IgD-negative memory B cell (primary cell): Measurements from ENCODE around the gene NFATC2. TPM values are rescaled to one million over a fixed set of nuclear protein-coding genes. Genes with fewer than 3 reads are reported as not detected.
"Not testable (repeated sequence)": the region's sequence is repeated elsewhere in the genome, so short reads cannot be mapped to it uniquely, and the experiment has no call there.

ENCODE experiments used
- H3K27ac Mint-ChIP-seq, 3 donors: one replicate each; pipeline ENCODE4 v1.8.0; 2020 to 2022; ENCODE audit warnings: mild to moderate bottlenecking in 3 of 3, mixed read lengths in 3 of 3, moderate library complexity in 1 of 3
- H3K27me3 Mint-ChIP-seq: one replicate; pipeline ENCODE4 v1.8.0; 2021; ENCODE audit warnings: mixed read lengths
- H3K36me3 Mint-ChIP-seq: one replicate; pipeline ENCODE4 v1.8.0; 2020; ENCODE audit warnings: mild to moderate bottlenecking, mixed read lengths
- H3K4me1 Mint-ChIP-seq, 3 donors: one replicate each; pipeline ENCODE4 v1.8.0; 2020 to 2022; ENCODE audit warnings: mixed read lengths in 3 of 3, mild to moderate bottlenecking in 1 of 3
- H3K4me3 Mint-ChIP-seq, 4 donors: one replicate each; pipeline ENCODE4 v1.8.0; 2020 to 2022; ENCODE audit warnings: mild to moderate bottlenecking in 4 of 4, mixed read lengths in 4 of 4, moderate library complexity in 3 of 4
- H3K9me3 Mint-ChIP-seq, 3 donors: one replicate each; pipeline ENCODE4 v1.8.0; 2020 to 2021; ENCODE audit warnings: mixed read lengths in 3 of 3, mild to moderate bottlenecking in 1 of 3
- polyA plus RNA-seq: library from polyadenylated mRNA; unstranded; fragments of 300-500 nt; fragmentation: Illumina TruSeq; gene quantifications from one replicate; pipeline ENCODE4 v1.2.3, GENCODE V29; 2021

The NFATC2 gene
- polyA plus RNA-seq, 1 donor from 2014 or later = 17.4 TPM

- no peak overlapping the region for H3K27ac Mint-ChIP-seq
- H3K9me3 Mint-ChIP-seq = peaks cover 1 to 4% (median 3%) of the 10 kb centered on the region in 3 donors
- H3K4me1 Mint-ChIP-seq = no peaks in the 10 kb centered on the region
- H3K36me3 Mint-ChIP-seq = peaks cover 5% of the 10 kb centered on the region
- H3K27me3 Mint-ChIP-seq = peaks cover 1% of the 10 kb centered on the region
- no peak overlapping the region for H3K4me3 Mint-ChIP-seq
Measured at GRCh38 chr20:51574248-51575033, 31.9 kb upstream of the NFATC2 start.

GRCh38 chr20:51573576-51574243 is 31.2 kb upstream of the NFATC2 start:
- H3K27me3 Mint-ChIP-seq = peaks cover 1% of the 10 kb centered on the region
- H3K27ac Mint-ChIP-seq = no peak overlapping the region
- H3K9me3 Mint-ChIP-seq = peaks cover 1 to 6% (median 3%) of the 10 kb centered on the region in 3 donors

GRCh38 chr20:51571460-51571794 is 28.9 kb upstream of the NFATC2 start:
- Mint-ChIP-seq H3K27me3 (peaks cover 7% of the 10 kb centered on the region), H3K36me3 (peaks cover 6% of the 10 kb centered on the region), H3K27ac (no peak overlapping the region), H3K4me3 (no peak overlapping the region), H3K9me3 (peaks cover 9 to 15% (median 10%) of the 10 kb centered on the region in 3 donors), H3K4me1 (no peaks in the 10 kb centered on the region)

More at GRCh38 chr20:51573576-51574243, 31.2 kb upstream of the NFATC2 start:
- H3K4me3 Mint-ChIP-seq = peak overlapping the region in 1 of 4 donors; percentile 15
- H3K4me1 Mint-ChIP-seq = no peaks in the 10 kb centered on the region
- H3K36me3 Mint-ChIP-seq = peaks cover 5% of the 10 kb centered on the region

GRCh38 chr20:51570739-51571459 is 28.4 kb upstream of the NFATC2 start:
- Mint-ChIP-seq H3K36me3 (peaks cover 6% of the 10 kb centered on the region), H3K4me1 (no peaks in the 10 kb centered on the region), H3K27me3 (peaks cover 7% of the 10 kb centered on the region), H3K9me3 (peaks cover 9 to 15% (median 10%) of the 10 kb centered on the region in 3 donors), H3K4me3 (no peak overlapping the region), H3K27ac (no peak overlapping the region)

GRCh38 chr20:51569815-51570738 is 27.6 kb upstream of the NFATC2 start:
- Mint-ChIP-seq H3K27ac (no peak overlapping the region), H3K36me3 (peaks cover 6% of the 10 kb centered on the region), H3K4me1 (no peaks in the 10 kb centered on the region), H3K27me3 (peaks cover 10% of the 10 kb centered on the region), H3K9me3 (peaks cover 9 to 15% (median 10%) of the 10 kb centered on the region in 3 donors), H3K4me3 (peak overlapping the region in 2 of 4 donors; percentile 50 to 55)

GRCh38 chr20:51568533-51568932 is 26.0 kb upstream of the NFATC2 start:
- peaks cover 8 to 15% (median 10%) of the 10 kb centered on the region in 3 donors for H3K9me3 Mint-ChIP-seq
- H3K4me1 Mint-ChIP-seq, H3K36me3 Mint-ChIP-seq, H3K4me3 Mint-ChIP-seq, H3K27ac Mint-ChIP-seq: not testable (repeated sequence)
- peaks cover 19% of the 10 kb centered on the region for H3K27me3 Mint-ChIP-seq

GRCh38 chr20:51567622-51568021 is 25.1 kb upstream of the NFATC2 start:
- no peak overlapping the region for H3K4me3 Mint-ChIP-seq
- peaks cover 24% of the 10 kb centered on the region for H3K27me3 Mint-ChIP-seq

GRCh38 chr20:51566594-51566993 is 24.1 kb upstream of the NFATC2 start:
- Mint-ChIP-seq H3K4me3 (no peak overlapping the region), H3K27ac (no peak overlapping the region), H3K4me1 (peaks cover 2 to 7% (median 7%) of the 10 kb centered on the region in 3 donors), H3K9me3 (peaks cover 8 to 15% (median 10%) of the 10 kb centered on the region in 3 donors), H3K36me3 (peaks cover 4% of the 10 kb centered on the region), H3K27me3 (peaks cover 26% of the 10 kb centered on the region)

More at GRCh38 chr20:51567622-51568021, 25.1 kb upstream of the NFATC2 start:
- Mint-ChIP-seq H3K36me3 (peaks cover 4% of the 10 kb centered on the region), H3K9me3 (peaks cover 8 to 15% (median 10%) of the 10 kb centered on the region in 3 donors), H3K27ac (peak overlapping the region in 1 of 3 donors; percentile 80), H3K4me1 (peaks cover 0 to 4% (median 4%) of the 10 kb centered on the region in 3 donors)

GRCh38 chr20:51565298-51566144 is 23.0 kb upstream of the NFATC2 start:
- Mint-ChIP-seq H3K4me1 (peaks cover 5 to 14% (median 13%) of the 10 kb centered on the region in 3 donors), H3K36me3 (peaks cover 4% of the 10 kb centered on the region), H3K9me3 (peaks cover 8 to 11% (median 9%) of the 10 kb centered on the region in 3 donors), H3K4me3 (no peak overlapping the region), H3K27ac (no peak overlapping the region), H3K27me3 (peaks cover 34% of the 10 kb centered on the region)

- H3K9me3 Mint-ChIP-seq = peaks cover 7 to 9% (median 8%) of the 10 kb centered on the region in 3 donors
- no peak overlapping the region for H3K27ac Mint-ChIP-seq
- peaks cover 2% of the 10 kb centered on the region for H3K36me3 Mint-ChIP-seq
- H3K4me1 Mint-ChIP-seq = peaks cover 5 to 14% (median 13%) of the 10 kb centered on the region in 3 donors
- peaks cover 47% of the 10 kb centered on the region for H3K27me3 Mint-ChIP-seq
- H3K4me3 Mint-ChIP-seq = peak overlapping the region in 3 of 4 donors; percentile 13 to 81 (median 58)
Measured at GRCh38 chr20:51563486-51564332, 21.2 kb upstream of the NFATC2 start.

- H3K9me3 Mint-ChIP-seq = peaks cover 3 to 4% (median 3%) of the 10 kb centered on the region in 3 donors
Measured at GRCh38 chr20:51563174-51563485, 20.6 kb upstream of the NFATC2 start.

GRCh38 chr20:51562332-51563173 is 20.0 kb upstream of the NFATC2 start:
- H3K27ac Mint-ChIP-seq = no peak overlapping the region

More at GRCh38 chr20:51563174-51563485, 20.6 kb upstream of the NFATC2 start:
- peaks cover 5 to 14% (median 13%) of the 10 kb centered on the region in 3 donors for H3K4me1 Mint-ChIP-seq
- peak overlapping the region in 3 of 4 donors; percentile 13 to 81 (median 58) for H3K4me3 Mint-ChIP-seq
- H3K36me3 Mint-ChIP-seq = peaks cover 2% of the 10 kb centered on the region
- H3K27me3 Mint-ChIP-seq = peaks cover 44% of the 10 kb centered on the region
- no peak overlapping the region for H3K27ac Mint-ChIP-seq

More at GRCh38 chr20:51562332-51563173, 20.0 kb upstream of the NFATC2 start:
- Mint-ChIP-seq H3K27me3 (peaks cover 43% of the 10 kb centered on the region), H3K9me3 (no peaks in the 10 kb centered on the region), H3K36me3 (peaks cover 2% of the 10 kb centered on the region), H3K4me1 (peaks cover 5 to 14% (median 13%) of the 10 kb centered on the region in 3 donors), H3K4me3 (peak overlapping the region in 3 of 4 donors; percentile 67 to 81 (median 75))
